ENCODE results near the gene FAHD1.

Gene FAHD1

DNA sequence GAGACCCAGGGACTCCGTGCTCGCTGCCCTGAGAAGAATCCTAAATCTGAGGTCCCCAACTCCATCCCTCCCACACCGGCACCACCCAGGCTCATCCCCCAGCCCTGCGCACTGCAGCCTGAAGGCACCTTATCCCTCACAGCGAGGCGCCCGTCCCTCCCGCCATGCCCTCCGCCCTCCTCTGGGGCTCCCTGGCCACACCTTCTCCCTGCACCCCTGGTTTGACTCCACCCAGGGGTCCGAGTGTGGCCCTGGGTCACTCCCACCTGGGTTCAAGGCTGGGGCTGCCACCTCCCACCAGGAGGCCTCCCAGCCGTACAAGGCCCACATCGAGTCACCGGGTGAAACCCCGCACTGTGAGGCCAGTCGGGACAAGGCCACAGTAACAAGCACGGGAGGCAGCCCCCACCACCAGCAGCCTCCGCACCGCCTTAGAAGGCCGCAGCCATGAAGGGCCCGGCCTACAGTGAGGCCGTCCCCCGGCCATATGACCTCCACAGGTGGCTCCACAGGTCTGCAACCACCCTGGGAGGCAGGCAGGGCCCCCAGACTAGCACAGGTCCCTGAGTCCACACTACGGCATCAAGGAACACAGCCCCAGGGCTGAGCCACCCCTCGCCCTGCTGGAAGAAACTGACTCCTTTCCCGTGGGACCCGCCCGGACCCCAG lies 8.7 kb upstream of the FAHD1 start:
- DNase-seq = no peak

DNA sequence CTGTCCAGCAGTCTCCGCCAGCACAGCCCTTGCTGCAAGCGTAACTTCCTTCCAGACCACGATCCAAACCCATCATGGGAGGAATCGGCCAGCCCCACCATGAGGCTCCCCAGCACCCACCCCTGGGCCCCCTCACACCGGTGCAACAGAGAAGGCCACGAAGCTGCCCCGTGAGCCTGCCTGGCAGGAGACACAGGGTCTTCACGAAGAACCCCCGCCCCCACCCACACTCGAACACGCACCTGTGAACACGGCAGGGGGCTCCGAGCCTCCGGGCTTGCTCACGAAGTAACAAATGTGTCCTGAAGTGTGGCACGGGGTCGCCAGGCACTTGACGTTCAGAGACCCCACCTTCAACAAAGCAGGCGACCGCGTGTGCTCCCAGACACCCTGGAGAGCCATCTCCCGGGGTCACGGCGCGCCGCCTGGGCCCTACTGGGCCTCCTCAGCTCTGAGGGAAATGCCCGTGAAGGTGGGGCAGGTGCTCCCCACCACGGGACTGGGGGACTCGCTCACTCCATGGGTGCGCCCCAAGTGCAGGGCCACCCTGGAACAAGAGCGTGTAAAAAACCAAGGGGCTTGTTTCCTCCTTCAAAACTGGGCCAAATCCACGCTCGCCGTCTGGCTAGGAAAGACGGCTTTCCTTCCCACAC lies 8.0 kb upstream of the FAHD1 start:
- DNase-seq = no peak

DNA sequence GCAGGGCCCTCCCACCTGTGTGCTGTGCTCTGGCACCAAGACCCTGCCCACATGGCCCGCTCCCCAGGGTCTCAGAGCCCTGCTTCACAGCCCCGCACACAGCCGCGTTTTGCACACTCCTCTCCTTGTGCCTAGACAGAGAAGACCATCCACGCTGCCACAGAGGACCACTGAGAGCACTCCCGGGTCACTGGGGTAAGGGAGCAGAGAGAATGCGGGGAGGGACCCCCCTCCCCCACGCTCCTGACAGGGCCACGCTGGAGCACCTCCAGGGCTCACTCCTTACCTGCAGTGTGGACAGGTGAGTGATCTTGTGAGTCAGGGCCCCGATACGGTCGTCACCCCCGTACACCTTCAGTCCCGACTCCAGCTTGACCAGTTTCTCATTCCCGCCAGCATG lies 7.4 kb upstream of the FAHD1 start:
- no peak for DNase-seq

DNA sequence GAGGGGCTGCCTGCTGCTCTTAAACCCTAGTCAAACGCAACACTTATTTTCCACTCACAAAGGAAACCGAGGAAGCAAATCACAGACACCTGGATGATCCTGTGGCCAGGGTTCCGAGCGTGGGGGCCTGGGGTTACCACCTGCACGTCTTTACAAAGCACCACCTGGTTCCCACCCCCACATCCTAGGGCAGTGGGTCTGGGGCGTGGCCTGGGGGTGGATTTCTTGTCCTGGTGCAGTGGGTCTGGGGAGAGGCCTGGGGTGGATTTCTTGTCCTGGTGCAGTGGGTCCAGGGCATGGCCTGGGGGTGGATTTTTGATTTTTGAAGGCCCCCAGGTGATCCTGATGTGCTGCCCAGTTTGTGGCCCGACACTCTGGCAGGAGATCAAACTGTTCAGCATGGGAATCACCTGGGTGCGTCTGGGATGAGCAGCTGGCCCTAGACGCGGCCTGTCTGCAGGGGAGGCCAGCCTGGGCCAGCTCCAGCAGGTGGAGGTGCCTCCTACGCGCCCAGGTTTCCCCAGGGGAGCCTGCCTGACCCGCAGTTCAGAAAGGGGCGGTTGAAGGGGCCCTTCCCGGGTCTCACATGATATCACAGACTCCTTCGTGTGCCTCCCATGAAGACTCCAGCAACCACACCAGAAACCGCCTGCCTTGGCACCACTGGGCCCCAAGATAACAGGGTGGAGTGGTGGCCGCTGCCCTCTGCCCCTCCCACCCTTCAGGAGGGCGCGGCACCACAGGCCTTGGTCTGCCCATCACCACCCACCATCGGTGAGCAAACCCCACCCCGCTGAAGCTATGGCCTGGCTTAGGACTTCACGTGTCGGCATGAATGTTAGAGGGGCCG lies 6.7 kb upstream of the FAHD1 start:
- no peak for DNase-seq

DNA sequence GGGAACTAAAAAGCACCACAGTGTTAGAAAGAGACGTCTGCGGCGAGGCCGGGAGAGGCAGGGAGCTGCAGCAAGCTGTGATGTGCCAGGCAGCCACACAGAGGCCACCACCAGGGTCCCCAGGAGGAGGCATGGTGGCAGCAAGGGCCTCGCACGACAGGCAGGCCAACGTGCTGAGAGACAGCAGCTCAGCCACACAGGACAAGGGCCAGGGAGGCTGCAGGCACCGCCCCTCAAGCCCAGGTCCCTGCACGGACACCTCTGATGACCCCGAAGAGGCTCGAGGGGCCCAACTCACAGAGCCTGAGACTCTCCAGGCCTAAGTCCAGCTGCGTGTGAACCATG lies 6.1 kb upstream of the FAHD1 start:
- no peak for DNase-seq

DNA sequence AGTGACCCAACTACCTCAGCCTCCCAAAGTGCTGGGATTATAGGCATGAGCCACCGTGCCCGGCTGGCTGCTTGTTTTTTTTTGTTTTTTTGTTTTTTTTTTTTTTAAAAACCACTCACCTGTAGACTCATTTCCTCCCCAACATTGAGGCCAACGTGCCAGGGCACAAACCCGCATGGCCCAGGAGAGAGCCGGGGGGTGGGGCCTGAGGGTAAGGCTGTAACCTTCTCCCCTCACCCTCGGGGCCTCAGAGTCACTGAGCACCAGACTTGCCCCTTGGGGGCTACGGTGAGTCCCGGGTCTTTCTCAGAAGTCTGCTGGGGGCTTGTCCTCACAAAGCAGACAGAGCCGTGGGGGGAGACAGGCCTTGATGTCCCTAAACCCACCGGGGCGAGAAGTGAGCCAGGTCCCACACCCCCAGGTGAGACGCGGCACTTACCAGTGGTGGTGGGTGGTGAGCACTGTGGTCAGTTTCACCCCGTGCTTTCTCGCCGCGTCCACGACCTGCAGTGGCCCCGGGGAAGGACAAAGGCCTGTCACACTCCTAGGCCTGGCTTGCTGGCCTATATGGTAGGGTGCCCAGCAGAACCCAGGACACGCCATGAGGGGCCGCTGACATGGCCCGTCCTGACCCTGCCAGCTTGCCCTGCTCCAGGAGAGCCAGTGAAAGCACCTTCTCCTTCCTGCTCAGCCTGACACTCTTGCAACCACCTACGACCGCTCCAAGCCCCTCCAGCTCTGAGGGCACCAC lies 5.0 kb upstream of the FAHD1 start:
- no peak for DNase-seq

DNA sequence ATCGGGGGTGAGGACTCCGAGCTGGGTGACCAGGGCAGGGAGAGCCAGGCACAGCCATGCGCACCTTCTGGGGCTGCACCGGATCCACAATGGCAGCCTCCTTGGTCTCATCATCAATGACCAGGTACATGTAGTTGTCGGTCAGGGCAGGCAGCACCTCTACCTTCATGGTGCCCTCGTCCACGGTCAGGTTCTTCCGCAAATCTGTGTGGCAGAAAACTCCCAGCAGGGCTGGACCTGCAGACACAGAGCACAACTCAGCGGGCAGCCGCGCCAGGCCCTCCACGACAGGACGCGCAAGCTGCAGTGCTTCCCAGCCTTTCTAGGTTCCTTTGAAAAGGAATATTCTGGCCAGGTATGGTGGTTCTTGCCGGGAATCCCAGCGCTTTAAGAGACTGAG lies 4.2 kb upstream of the FAHD1 start:
- DNase-seq = no peak

DNA sequence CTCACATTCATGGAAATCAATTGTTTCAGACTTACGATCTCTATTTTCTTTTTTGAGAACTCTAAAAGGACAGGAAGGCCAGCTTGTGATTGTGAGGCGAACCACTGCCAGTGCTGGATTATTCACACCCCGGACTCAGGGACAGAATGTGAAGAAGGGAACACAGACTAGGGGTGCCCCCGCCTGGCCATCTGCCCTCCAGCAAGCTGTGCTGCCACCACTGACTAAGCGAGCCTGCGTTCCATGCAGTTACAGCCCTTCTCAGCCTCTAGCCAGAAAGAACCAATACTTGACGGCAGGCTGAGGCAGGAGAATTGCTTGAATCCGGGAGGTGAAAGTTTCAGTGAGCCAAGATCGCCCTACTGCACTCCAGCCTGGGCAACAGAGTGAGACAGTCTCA lies 3.2 kb upstream of the FAHD1 start:
- peak in 1 of 2 experiments; percentile 55 for DNase-seq

DNA sequence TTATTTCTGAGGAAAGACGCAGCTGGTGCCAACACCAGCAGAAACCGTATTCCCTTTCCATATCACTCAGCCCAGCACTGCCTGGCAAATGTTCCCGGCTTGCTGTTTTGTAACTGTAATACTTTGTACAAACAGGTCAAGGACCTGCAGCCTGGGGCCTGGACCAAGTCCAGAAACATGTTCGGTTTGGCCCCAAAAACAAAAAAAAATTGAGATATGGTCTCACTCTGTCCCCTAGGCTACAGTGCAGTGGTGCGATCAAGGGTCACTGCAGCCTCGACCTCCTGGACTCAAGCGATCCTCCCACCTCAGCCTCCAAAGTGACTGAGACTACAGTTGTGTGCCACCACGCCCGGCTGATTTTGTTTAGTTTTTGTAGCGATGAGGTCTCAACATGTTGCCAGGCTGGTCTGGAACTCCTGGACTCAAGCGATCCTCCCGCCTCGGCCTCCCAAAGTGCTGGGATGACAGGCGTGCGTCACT lies 1.6 kb upstream of the FAHD1 start:
- DNase-seq = no peak

DNA sequence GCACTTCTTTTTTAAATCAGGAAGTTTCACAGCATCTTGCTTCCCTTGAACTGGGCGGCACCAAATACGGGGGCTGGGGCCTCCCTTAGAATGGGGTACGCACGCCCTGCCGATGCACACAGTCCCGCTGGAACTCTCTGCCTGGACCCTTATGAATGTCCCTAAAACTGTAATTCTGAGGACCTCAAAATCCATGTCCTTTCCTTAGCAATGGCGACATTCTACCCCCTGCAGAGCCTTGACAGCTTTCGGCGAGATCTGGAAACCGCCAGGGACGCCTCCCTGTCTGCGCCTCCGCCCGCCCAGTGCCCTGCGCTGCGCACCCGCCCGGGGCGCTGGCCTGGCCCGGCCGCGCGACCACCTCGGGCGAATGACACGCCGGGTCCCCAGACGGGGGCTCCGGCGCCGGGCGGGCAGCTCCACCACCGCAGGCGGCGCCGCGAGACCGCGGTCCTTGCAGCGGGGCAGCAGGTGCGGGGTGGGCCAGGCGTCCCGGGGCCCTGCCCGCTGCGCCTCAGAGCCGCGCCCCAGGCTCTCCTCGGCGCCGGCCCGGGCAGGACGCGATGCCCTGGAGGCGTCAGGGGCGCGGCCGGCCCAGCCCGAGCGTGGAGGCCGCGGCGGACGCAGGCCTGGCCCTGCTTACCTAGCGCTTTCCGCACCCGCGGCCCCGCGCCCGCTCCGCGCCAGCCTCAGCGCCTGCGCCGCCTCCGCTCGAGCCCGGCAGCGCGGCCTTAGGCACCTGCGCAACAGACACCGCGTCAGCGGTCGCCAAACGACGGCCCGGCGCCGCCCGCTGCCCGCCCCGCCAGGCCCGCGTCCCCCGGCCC lies 929 bp upstream of the FAHD1 start:
- peak; percentile 66 to 69 for DNase-seq

DNA sequence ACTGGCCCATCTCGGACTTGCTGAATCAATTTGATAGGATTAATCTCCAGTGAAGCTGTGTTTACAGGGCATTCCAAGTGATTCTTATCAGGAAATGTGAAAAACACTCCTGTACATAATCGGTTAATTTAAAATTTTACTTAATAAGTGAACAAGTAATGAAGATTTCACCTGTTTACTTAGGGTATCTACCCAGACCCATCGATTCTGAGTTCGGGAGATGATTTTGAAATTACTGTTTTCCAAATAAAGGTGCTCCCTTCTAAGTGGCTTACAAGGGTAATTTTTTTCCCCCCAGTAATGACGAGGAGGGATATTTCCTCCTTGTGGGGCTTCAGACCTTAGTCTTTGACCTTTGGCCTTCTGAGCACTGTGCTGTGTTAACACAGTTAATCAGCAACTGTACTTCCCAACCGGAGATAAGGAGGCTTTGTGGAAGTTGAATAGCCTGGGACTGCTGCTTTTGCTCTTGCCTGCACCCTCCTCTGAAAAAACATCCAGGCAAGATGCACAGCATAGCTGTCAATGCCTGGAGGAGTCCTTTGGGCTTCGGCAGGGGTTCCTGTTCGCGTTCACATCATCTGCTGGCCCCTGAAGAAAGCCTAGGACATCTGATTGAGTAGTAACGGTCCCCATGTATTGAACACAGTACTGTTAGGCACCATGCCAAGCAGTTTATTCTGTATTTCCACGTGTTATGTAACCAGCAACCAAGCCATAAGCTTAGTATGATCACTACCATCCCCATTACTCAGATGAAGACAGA lies 1.8 kb downstream of the FAHD1 start:
- DNase-seq = no peak

DNA sequence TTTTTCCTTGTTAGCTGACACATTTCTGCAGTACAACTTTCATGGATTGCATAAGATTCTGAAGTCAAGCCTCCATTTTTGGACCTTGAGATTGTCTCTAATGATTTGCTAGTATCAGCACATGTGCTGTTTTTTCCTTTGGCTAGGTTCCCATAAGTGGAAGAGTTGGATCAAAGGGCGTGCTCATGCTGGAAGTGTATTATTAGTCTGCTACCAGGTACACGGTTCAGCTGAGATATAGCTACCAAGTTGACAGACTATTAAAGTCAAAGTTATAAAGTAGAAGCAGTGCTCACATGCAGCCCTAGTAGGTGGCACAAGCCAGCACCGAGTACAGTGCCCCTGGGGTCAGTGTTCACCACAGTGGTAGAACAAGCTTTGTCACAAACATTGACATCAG lies 3.2 kb downstream of the FAHD1 start:
- no peak for DNase-seq

DNA sequence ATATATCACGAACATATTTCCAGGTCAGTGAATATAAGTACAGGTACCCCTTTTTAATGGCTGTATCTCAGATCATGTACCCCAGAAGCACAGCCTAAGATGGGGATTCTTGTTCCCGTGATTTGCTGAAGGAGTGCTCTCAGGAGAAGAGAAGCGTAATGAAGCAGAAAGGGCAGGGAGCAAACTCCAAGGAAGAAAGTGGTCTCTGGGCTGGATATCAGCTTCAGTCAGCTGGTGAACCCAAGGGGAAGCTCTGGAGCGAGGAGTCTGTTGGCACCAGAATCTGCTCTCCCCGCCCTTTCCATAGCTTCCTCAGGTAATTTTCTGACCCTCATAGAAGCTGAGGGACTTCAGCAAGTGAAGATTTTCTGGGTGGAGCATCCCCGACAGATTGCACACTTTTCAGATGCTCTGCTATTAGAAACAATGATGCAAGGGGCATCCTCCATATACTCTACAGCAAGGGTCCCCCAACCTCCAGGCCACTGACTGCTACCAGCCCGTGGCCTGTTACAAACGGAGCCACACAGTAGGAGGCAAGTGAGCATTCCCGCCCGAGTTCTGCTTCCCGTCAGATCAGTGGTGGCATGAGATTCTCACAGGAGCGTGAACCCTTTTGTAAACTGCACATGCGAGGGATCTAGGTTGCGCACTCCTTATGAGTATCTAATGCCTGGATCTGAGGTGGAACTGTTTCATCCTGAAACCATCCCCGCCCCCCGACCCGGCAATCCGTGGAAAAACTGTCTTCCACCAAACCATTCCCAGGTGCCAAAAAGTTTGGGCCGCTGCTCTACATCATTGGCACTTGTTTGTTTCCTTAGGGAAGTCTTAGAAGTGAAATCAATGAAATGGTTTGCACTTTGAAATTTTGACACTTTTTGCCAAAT lies 4.4 kb downstream of the FAHD1 start:
- DNase-seq = no peak

DNA sequence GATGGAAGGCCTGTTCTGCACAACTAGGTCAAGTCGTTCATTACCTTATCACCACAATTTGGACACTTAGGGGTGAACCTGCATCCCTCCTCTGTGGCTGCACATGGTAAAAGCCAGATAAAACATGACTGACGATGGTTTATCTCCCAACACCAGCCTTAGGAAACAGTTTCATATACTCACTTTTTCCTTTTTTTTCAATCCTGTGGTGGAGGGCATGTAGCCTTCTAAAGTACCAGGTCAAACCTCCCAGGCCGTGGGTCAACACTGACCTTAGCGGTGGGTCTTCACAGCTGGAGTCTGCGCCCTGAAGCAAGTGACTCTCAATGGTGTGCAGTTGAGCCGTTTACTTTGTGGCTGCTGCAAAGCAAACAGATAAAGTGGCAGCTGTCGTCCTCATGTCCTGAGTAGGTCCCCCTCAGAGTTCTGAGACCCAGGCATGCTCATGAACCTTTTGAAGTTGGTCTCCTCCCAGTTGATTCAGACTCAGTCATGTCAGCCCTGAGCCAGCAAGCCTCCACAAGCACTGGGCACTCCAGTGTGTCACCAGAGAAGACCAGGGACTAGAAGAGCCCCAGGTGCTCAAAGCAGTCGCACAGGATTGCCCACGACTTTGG lies 5.9 kb downstream of the FAHD1 start:
- DNase-seq = no peak

DNA sequence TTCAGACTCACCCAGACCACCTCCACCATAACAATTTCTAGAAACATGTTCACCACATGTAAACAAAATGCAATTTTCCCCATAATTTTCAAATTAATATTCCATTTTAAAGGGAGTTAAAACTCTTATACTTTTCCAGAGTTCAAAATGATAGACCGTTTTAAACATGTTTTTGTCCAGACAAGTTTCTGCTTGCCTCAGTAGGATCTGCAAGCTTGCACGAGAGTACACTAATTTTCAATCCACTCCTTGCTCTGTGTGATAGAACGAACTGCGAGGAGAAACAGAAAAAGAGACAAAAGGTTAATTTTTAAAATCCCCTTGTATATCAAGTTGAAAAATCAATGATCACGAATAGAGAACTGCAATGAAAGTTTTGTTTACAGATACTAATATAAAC lies 7.1 kb downstream of the FAHD1 start:
- no peak for DNase-seq

DNA sequence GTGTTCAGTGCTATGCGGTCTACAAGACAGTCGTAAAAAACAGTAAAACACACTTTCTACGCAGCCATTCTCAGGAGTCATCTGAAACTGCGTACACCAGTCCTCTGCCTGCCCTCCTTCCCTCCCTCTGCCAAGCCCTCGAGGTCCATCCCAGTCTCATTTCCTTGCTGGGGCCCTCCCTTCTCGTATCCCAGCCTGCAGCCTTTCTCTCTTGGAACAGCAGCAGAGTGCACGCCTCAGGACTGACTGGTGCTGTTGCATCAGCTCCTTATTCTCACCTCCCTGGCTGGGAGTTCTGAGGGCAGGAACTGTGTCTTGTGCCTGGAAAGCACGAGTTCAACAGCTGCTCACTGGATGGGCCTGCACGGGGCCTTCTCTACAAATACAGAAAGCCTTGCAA lies 12.5 kb downstream of the FAHD1 start:
- DNase-seq = no peak

DNA sequence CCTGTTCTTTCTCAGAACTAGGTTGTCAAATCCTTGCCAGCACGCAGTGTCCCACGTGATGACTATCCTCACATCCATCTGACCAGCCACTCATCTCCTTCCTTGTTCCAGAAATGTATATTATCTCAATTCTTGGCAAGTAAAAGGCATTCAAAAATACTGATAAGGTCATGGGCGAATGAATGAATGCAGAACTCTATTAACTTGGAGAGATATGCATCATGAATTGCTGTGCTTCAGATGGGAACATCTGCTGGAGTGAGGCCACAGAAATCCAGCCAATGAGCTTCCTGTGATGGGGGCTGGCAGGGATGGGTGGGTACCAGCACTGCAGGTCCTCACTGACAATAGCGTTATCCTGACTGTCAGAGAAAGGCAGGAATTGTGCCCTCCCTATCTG lies 19.0 kb downstream of the FAHD1 start:
- DNase-seq = no peak

DNA sequence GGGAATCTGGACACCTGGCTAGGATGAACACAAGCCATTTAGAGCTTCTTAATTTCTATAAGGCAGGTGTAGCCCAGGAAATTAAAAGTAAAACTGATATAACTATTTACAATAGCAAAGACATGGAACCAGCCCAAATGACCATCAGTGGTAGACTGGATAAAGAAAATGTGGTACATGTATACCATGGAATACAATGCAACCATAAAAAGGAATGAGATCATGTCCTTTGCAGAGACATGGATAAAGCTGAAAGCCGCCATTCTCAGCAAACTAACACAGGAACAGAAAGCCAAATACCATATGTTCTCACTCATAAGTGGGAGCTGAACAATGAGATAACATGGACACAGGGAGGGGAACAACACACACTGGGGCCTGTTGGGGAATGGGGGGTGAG lies 19.4 kb downstream of the FAHD1 start:
- DNase-seq = no peak

DNA sequence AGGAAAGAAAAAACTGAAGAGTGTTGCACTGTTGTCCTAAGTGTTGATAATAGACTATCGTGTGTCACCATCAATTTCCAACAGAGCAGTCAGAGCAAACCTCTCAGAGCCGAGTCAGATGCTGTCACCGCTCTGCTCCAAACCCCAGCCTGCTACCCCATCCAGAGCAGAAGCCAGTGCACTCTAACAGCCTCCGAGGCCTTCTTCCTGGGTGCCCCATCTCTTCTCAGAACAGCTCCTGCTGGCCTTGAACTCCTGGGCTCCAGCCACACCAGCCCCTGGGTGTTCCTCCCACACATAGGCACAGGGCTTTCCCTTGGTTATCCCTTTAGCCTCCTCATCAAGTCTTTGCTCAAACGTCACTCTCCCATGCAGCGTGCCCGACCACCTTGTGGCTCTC lies 24.0 kb downstream of the FAHD1 start:
- DNase-seq = no peak

DNA sequence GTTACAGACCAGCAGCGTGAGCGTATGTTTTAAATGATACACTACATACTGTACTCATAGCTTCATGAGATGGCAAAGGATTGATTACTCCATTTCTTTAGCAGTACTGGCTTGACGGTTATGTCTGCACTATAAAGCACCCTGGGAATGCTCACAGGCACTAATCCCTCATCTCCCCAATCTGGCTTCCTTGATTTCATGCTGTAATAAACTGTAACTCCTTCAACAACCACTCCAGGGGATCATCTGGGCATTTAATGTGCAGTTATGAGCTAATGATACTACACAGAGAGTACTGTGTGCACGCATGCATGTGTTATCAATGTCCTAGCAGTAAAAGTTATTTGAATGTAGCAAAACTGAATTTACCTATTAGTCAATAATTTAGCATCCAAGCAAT lies 24.8 kb downstream of the FAHD1 start:
- peak; percentile 84 to 94 for DNase-seq

Data from NCI-H524 (cell line).